Left kidney (tissue), 2 donors: ENCODE data around the gene TLE7. TPM values are rescaled to one million over a fixed set of nuclear protein-coding genes. Genes with fewer than 3 reads are reported as not detected.

Source experiments
- DNase-seq: peaks from one replicate; pipeline ENCODE4 v3.0.0-alpha.2; 2013
- polyA plus RNA-seq: library from polyadenylated mRNA; unstranded; fragments of 120-200 nt; gene quantifications from one replicate; pipeline ENCODE4 v1.2.1, GENCODE V29; 2013; ENCODE audit not compliant: insufficient read length

Gene TLE7
- polyA plus RNA-seq, 1 donor: not detected

DNA sequence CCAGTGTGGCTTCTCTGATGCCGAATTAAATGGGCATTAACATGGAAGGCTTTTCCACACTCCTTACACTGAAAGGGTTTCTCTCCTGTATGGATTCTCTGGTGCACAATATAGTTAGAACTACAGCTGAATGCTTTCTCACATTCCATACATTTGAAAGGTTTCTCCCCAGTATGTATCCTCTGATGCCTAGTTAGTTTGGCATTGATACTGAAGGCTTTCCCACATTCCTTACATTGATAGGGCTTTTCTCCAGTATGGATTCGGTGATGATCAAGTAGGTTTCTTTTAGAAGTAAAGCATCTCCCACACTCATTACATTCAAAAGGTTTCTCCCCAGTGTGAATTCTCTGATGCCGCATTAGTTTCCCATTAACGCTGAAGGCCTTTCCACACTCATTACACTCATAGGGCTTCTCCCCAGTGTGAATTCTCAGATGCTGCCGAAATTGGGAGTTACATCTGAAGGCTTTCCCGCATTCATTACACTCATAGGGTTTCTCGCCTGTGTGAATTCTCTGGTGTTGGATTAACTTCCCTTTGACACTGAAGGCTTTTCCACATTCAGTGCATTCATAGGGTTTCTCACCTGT is 6.5 kb upstream of the TLE7 start:
- DNase-seq: no peak

DNA sequence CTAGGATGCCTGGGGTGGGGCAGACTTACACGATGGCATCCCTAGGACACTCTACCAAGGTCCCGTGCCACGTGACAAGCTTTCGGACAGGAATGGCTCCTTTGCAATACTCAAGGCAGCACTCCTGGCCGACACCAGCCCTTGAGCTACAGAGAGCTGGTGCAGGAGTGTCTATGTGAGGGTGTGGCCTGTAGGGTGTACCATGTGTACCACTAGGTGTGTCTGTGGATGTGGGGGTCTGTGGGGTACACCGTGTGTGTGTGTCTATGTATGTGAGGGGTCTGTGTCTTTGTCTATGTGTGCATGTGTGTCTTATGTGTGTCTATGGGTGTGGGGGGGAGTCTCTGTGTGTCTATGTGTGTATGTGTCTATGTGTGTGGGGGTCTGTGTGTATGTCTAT is 1.9 kb upstream of the TLE7 start:
- no peak for DNase-seq

DNA sequence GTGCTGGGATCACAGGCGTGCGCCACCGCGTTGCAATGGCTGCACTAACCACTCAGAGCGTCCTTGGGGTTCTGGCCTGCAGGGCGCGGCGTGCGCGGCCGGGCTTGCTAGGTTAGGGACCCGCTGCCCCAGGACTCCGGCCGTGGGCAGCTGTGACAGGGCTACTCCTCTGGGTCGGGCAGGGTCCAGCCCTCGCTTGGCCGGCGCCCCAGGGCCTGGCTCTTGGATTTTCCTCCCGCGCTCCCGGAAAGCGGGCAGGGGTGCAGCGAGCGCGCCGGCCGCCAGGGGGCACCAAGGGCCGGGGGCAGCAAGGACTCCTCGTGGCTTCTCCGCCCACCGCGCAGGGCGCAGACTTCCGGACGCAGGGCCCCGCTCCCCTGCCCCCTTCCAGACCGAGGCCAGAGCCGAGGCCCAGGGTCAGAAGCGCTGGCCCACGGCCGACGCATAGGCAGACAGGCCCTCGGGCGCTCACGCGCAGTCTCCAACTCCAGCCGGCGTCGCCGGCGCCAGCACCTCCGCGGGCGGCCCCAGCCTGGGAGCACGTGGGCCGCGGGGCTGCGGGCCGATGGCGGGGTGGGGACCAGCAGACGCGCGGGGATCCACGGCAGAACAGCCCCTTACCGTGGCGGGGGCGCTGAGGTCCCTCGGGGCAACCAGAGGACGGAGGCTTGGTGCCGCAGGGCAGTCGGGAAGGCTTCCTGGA is 355 bp downstream of the TLE7 start:
- no peak for DNase-seq

DNA sequence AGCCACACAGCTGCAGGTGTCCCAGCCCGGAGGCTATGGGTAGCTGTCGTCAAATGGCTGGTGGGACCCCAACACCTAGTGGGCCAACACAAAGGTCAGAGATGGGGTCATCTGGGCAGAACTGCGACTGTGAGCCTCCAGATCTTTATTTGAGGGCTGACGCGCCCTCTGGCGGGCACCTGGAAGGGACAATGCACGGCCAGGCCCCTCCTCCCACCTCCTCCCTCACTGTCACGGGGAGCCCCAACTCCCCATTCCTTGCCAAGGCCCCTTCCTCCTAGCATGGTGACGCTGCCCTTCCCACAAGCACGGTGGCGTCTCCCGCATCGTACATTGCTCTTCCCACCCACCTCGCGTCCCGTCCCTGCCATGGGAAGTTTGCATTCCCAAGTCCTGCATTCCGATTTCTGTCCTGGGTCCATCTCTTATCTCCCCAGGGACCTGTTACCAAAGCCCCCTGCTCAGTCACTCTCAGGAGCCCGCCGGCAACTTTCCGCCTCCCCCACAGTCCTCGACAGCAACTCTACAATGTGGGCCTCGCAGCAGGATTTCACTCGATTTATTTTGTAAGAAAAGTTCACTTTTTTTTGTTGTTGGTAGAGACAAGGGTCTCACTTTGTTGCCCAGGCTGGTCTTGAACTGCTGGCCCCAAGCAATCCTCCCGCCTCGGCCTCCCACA is 1.0 kb downstream of the TLE7 start:
- DNase-seq: no peak

DNA sequence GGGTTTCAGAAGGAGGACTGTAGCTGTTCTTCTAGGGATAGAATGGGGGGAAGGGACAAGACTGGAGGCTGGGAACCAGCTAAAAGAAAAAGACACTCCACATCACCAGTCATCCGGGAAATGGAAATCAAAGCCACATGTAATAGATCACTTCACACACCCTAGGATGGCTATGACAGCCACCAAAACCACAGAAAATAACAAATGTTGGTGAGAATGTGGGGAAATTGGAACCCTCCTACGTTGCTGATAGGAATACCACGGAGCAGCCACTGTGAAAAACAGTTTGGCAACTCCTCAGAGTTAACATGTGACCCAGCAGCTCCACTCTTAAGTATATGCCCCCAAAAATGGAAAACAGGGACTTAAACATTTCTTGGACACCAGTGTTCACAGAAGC is 2.3 kb downstream of the TLE7 start:
- no peak for DNase-seq

DNA sequence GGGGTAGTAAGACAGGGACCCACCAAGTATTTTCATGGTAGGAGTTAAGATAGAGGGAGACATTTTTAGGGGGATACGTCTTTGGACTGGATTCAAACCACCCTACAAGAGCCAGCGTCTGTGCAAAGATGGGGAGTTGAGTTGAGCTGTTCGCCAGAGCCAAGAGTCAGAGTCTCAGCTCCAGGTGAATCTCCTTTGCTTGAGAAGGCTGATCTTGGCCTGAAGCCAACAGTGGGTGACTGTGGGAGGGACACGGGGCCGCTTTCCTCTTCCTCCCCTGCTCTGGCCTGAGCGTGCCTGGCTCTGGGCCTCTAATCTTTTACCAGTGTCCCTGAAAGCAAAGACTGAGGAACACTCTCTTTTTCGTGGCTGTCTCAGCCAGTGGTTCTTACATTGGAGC is 5.4 kb downstream of the TLE7 start:
- DNase-seq: no peak

DNA sequence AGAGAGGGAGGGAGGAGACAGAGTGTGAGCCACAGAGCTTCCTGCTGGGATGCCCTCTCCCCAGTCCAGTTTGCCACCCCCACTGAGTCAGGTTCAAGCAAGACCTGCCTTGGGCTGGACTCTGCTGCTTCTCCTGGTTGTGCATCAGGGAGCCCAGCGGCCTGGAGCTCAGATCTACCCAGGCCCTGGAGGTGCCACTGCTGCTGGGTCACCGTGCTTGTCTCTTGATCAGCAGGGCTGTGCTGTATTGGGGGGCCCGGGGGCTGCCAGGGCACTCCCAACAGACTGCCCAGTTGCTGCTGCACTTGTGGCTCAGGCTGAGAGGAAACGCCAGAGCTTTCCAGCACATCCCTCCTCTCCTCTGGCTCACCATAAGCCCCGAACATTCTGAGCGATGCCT is 8.9 kb downstream of the TLE7 start:
- no peak for DNase-seq

DNA sequence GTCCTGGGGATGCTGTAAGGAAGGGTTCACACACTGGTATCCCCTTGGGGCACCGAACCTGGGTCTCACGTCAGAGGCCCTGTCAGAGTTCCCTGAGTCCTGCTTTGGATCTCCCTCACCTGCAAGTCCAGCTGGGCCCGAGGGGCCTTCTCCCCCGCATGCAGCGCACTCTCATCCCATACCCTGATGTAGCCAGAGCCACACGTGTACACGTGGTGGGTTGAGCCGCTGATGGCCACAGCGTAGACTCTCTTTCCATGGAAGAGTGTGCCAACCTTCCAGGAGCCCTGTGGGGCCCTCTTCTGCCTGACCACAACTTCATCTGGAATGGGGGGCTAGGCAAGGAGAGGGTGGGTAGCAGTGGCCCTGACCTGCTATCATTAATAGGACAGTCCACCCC is 9.9 kb downstream of the TLE7 start:
- DNase-seq: no peak

DNA sequence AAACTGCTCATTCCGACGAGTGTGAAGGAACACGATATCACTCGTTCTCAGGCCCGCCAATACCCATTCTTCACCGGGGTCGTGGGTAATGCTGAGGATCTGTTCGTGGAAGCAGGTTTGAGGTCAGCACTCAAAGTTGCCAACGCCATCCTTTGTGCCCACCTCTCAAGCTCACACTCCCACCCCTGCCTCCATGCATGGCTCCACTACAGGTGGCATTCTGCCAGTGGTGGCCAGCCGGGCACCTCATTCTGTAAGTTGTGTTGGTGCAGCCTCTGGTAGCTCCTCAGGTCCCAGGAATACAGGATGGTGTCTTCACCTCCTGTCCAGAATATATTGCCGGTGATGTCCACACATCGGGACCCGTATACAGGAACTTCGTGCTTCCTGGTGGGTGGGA is 10.7 kb downstream of the TLE7 start:
- no peak for DNase-seq

DNA sequence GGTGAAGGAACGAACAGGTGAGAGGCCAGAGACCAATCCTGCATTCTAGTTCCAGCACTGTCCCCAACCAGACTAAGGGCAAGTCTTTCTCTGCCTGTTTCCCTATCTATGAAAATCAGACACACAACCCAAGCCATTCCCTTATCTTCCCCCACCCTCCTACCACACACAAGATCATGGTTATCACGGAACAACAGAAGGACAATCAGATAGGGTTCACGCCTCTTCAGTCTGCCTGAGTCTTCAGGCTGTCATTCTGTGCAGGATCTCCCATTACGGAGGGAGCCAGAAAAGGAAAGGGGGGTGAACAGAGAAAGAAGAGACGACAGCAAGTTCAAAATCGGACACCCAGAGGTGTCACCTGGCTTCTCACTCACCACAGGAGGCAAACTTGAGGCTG is 11.1 kb downstream of the TLE7 start:
- no peak for DNase-seq

DNA sequence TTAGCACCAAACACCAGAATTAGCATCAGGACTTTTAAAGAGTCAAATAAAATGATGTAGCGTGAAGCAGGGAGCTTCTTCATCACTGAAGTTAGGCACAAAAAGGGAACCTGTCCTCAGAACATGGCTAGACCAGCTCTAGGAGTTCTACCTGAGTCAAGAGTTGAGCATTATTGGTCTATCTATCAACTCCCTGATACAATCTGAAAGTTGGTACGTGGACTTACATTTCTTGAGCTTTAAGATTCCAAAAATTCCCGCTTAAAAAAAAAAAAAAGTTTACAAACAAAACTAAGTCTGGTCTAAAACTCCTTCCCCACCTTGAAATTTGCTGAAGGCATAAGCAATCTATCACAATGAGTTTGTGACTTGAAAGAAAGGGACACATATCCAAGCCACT is 12.3 kb downstream of the TLE7 start:
- DNase-seq: no peak

DNA sequence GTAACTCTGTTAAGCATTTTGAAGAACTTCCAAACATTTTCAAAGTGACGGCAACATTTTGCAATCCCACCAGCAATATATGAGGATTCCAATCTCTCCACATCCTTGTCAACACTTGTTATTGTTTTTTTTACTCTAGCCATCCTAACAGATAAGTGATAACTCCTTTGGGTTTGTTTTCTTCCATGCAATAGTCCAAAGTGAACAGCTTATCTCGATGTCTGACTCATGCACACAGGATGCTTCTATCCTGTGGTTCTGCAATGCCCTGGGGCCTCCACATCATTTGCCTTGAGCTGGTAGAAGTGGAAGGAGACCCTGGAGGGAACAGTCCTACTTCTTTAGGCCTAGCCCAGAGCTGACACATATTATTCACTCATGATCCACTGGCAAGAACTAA is 13.0 kb downstream of the TLE7 start:
- DNase-seq: no peak

DNA sequence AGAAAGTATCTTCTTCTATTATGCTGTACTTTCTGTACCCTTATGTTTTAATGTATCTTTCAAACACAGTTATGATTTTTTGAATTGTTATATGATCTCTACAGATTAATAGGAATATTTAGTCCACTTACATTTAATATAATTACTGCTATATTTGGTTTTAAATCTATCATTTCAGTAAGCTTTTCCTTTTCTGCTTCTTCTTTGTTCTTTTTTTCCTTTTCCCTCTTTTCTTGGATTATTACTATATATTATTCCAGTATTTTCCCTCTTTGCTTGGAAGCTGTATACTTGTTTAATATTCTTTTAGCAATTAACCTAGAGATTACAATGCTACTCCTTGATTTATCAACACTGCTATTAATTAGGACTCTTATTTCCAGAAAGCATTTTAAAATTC is 13.5 kb downstream of the TLE7 start:
- no peak for DNase-seq

DNA sequence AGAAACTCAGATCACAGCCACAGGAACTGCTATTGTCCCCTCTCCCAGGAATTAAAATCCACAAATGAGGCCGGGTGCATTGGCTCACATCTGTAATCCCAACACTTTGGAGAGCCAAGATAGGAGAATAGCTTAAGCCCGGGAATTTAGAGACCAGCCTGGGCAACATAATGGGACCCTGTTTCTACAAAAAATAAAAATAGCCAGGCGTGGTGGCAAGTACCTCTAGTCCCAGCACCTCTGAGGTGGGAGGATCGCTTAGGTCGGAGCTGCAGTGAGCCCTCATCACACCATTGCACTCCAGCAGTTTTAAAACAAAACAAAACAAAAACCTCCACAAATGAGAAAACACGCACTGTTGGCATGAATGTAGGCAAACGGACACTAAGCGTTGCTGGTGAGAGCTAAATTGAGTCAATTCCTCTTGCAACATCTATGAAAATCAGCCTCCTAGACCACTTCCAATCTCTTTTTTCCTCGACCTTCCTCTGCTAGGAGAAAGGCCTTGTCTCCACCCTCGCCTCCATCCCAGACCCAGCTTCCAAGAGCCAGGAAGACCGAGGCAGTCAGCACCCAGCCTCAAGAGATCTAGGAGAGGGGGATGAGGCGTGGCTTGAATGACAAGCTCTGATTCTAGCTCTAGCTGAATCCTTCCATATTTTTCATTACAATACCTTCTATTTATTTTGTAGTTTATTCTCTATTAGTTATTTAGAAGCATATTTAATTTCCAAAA is 14.8 kb downstream of the TLE7 start:
- DNase-seq: no peak

DNA sequence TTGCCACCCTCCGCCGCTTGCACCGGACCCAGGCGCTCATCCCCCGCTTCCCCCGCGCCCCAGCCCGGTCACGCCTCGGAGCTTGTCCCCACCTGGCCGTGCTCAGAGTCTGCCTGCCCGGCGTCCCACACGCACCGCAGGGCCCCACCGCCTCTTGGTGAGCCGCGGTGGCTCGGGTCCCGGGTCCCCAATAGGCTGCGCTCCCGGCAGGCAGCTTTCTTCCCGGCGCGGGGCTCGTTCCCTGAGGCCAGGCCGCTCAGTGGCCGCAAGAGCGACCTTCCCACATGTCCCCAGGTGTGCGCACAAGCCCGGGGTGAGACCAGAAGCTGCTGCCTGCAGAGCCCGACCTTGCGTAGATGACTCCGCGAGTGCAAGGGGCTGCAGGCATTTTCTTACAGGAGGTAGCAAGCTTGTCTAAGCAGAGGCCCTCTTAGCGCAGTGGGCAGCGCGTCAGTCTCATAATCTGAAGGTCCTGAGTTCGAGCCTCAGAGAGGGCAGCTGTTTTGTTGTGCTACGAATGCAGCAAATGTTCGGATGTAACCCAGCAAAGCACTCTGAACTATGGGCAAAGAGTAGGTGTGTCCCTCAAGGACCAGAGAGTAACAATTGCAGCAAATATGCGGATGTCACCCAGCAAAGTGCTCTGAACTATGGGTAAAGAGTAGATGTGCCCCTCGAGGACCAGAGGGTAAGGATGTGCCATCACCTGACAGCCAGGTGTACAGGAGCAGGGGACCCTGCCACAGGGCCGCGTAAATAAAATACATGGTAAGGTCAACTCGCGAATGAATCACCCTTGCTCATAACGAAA is 15.6 kb downstream of the TLE7 start:
- peak; percentile 43 for DNase-seq

DNA sequence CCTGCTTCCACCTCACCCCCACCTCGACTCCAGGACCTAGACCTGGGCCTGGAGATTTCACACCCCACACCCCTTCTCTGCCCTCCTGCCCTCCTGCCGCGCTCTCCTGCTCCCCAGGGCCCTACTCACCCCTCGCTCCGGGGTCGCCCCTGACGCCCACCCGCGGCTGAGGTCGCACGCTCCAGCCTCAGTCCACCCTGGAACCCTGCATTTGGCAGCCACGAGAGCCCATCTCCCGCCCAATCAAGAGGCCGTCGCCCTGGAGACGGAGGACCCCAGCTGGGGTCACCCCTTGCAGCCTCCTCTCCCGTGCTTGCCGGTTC is 16.1 kb downstream of the TLE7 start:
- DNase-seq: no peak

DNA sequence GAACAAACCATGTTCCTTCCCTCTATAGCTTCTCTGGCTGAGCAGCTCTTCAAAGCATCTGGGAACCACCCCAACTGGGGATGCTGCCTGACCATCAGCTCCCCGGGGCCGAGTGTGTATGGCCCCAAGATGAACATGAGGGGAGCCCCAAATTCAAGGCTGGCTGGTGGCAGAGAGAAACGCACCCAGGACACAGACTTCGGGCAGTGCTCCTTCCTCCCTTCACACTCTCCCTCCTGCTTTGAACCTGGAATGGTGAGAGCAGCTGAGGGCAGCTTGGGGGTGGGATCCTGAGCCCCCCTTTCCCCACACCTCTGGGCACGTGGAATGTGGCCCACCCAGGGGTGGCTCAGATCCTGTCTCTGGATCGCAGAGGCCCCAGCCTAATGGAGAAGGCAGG is 17.2 kb downstream of the TLE7 start:
- DNase-seq: no peak

DNA sequence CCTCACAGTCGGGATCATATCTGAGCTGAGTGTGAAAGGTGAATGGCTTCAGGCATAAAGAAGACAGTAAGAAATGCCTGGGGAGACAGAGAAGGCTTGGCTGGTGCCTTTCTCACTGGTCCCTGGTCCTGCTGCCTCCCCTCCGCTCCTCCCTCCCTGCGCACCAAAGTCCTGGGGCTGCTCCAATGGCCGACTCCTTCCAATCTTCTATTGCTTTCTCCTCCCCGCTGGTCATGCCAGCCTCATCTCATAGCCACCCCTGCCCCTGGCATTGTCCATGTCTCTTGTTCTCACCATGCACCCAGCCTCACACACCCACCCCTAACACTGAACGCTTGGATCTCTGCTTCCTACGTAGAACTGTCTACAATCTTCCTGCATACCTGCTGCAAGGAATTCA is 18.0 kb downstream of the TLE7 start:
- no peak for DNase-seq

DNA sequence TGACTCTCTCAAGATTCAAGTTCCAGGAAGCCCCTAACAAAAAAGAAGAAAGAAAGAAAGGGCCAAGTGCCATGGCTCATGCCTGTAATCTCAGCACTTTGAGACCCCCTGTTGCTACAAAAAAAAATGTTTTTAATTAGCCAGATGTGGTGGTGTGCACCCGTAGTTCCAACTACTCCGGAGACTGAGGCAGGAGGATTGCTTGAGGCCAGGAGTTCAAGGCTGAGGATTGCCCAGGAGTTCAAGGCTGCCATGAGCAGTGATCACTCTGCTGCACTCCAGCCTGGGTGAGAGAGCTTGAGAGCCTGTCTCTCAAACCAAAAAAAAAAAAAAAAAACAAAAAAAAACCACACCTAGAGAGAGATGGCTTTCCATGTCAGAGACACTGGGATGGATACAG is 18.8 kb downstream of the TLE7 start:
- no peak for DNase-seq

DNA sequence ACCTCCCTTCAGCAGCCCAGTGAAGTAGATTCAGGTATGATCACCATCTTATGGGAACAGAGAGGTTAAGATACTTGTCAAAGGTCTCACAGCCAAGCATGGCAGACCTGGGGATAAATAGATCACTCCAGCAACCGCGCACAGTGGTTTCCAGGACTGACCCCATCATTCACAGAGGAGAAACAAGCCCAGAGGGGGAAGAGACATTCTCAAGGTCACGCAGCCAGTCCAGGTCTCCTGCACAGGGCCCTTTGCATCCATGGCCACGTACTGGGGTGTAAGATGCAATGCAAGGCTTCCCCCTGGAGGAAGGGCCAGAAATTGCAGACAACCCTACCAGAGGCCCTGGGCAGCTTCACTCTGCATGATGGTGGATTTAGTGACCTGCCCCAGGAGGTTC is 19.9 kb downstream of the TLE7 start:
- no peak for DNase-seq

DNA sequence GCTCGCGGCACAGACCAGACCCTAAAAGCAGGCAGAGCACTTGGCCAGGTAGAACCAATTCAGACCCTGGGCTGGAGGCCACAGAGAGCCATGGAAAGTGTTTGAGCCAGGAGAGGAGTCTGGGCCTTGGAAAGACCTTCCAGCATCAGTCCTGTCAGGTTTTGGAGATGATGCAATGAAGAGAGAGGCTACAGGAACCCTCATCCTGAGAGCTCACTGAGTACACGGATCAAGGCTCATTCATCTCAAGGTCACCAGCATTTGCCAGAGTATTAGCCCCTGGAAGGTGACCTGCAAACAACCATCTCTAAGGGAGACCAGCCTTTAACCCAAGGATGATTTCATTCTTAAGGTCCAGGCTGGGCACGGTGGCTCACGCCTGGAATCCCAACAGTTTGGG is 27.8 kb downstream of the TLE7 start:
- no peak for DNase-seq

DNA sequence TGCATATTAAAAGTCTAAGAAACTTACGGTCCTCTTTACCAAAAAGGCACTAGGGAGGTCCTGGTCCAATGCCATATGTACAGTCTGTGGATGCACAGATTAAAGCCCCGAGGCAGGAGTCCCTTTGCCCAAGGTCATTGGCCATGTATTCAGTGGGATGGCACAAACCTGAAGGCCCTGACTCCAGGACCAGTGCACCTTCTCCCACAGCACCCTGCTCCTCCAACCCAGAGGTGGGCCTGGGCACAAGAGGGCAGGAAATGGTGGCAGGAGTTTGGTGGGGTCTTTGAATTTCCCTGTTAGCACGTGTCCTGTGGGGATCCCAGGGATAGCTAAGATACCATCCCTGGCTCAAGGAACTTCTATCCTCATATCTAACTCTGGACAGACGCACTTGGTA is 28.5 kb downstream of the TLE7 start:
- DNase-seq: no peak
